Loucy (cell line): Measurements from ENCODE around the gene DKKL1.

ENCODE experiments used
- H2AFZ ChIP-seq: fragments of 200-600 bp; sonication (generic); 2 replicates; pipeline ENCODE4 v1.6.0; 2016; ENCODE audit warnings: antibody characterized with exemption, mild to moderate bottlenecking, low read length, moderate library complexity
- H3F3A ChIP-seq: fragments of 200-600 bp; 2 replicates; pipeline ENCODE4 v1.6.0; 2016; ENCODE audit warnings: antibody characterized with exemption, low read depth, mild to moderate bottlenecking
- H3K27me3 ChIP-seq: fragments of 200-600 bp; sonication (generic); 2 replicates; pipeline ENCODE4 v1.6.1; 2014; ENCODE audit warnings: low read length, mild to moderate bottlenecking; ENCODE audit not compliant: insufficient read depth, poor library complexity, severe bottlenecking
- H3K36me3 ChIP-seq: fragments of 200-600 bp; sonication (generic); 2 replicates; pipeline ENCODE4 v1.6.1; 2016; ENCODE audit warnings: low read length; ENCODE audit not compliant: insufficient read depth
- H3K4me1 ChIP-seq: fragments of 200-600 bp; sonication (generic); 2 replicates; pipeline ENCODE4 v1.5.1; 2014; ENCODE audit warnings: low read length, mild to moderate bottlenecking; ENCODE audit not compliant: insufficient read depth, poor library complexity, severe bottlenecking
- H3K4me2 ChIP-seq: fragments of 200-600 bp; sonication (generic); 2 replicates; pipeline ENCODE4 v1.6.0; 2014; ENCODE audit warnings: antibody characterized with exemption, low read length, low read depth, mild to moderate bottlenecking; ENCODE audit not compliant: poor library complexity, severe bottlenecking
- H3K4me3 ChIP-seq: fragments of 200-600 bp; sonication (generic); 2 replicates; pipeline ENCODE4 v1.5.1; 2014; ENCODE audit warnings: low read length, mild to moderate bottlenecking, mixed read lengths; ENCODE audit not compliant: poor library complexity, severe bottlenecking
- H3K79me2 ChIP-seq: fragments of 200-600 bp; sonication (generic); 2 replicates; pipeline ENCODE4 v1.6.1; 2014; ENCODE audit warnings: low read length; ENCODE audit not compliant: insufficient read depth
- H3K9ac ChIP-seq: fragments of 200-600 bp; sonication (generic); 2 replicates; pipeline ENCODE4 v1.6.0; 2014; ENCODE audit warnings: mild to moderate bottlenecking, low read depth, low read length, moderate library complexity; ENCODE audit not compliant: poor library complexity, severe bottlenecking
- H3K9me2 ChIP-seq: fragments of 200-600 bp; sonication (generic); replicated peaks from 2 replicates; pipeline ENCODE4 v1.6.1; 2016; ENCODE audit warnings: low read depth, low read length, mixed read lengths
- H3K9me3 ChIP-seq: fragments of 200-600 bp; sonication (generic); 2 replicates; pipeline ENCODE4 v1.6.1; 2014; ENCODE audit warnings: mild to moderate bottlenecking, antibody characterized with exemption, low read length, low read depth; ENCODE audit not compliant: insufficient read depth
- H4K20me1 ChIP-seq: fragments of 200-600 bp; sonication (generic); 2 replicates; pipeline ENCODE4 v1.6.0; 2014; ENCODE audit warnings: antibody characterized with exemption, low read length, mild to moderate bottlenecking; ENCODE audit not compliant: insufficient read depth, poor library complexity, severe bottlenecking
- EZH2phosphoT487 ChIP-seq: fragments of 200-600 bp; IDR thresholded peaks from 2 replicates; pipeline ENCODE4 v1.6.1; 2018; ENCODE audit warnings: antibody characterized with exemption, mild to moderate bottlenecking, moderate library complexity, borderline replicate concordance
- TF ChIP-seq, protein P1 (sequence below): fragments of 200-600 bp; sonication (generic); conservative IDR thresholded peaks from 2 replicates; pipeline ENCODE4 v1.5.1; 2014; ENCODE audit warnings: mild to moderate bottlenecking, antibody characterized with exemption, low read length

The DKKL1 gene

DNA sequence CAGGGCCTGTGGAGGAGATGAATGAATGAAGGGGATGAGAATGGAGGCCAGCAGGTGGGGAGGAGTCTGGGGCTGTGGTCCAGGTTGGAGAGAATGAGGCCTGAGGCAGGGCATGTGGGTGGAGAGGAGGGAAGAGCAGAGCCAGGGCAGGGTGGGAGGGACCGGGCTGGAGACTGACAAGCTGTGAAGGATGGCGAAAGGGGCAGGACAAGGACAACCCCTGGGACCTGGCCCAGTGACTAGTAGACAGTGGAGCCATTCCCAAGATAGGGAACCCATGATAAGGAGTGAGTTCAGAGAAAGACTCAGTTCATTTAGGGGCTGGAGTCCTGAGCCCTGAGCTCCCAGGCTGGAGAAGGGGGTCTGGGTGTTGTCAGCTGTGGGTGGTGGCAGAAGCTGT, 56.5 kb downstream of the DKKL1 start:
- Histone ChIP-seq H3K36me3 (no peaks in the 10 kb centered on the region), H3K9me2 (no peaks in the 10 kb centered on the region), H2AFZ (no peak overlapping the region), H3K9me3 (no peaks in the 10 kb centered on the region), H3K4me2 (no peak overlapping the region), H3K4me1 (peaks cover 57% of the 10 kb centered on the region), H4K20me1 (no peaks in the 10 kb centered on the region), H3K4me3 (no peak overlapping the region), H3K9ac (no peak overlapping the region), H3F3A (no peaks in the 10 kb centered on the region), H3K27me3 (no peaks in the 10 kb centered on the region), H3K79me2 (no peaks in the 10 kb centered on the region)
- no peak for TF ChIP-seq EZH2phosphoT487

DNA sequence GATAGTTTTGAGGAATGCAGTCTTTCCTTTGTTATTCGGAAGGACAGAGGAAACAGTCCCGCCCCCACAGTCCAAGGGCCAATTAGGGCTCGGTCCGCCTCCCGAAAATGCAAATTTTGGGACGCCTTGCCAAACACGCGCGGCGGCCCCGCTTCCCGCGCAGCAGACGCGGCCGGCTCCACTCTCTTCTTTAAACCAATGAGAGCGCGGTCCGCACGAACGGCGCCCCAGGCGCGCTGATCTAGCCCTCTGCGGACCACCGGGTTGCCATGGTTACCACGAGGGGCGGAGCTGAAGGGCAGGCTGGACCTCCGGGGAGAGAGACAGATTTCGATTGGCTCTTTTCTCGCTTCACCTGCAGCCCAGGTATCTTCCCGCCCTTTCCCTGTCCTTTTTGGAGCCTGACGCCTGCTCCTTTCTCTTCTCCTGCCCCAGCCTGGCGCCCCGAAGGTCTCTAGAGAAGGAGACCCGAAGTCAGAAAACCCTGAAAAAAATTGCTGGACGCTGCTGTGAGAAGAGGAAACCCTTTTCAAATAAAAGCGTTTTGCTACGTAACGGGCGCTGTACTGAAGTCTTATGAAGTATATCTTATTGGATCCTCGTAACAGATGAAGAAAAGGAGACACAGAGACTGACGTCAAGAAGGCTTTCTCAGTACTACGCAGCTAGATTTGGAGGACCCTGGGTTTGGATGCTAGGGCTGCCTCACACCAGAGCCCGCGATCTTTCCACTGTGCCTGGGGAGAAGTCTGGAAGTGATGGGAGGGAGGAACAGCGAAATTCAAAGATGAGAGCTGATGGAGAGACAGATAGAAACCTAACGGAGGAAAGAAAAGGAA, 57.6 kb downstream of the DKKL1 start:
- Histone ChIP-seq H3K79me2 (no peaks in the 10 kb centered on the region), H3K4me2 (no peak overlapping the region), H3K4me3 (no peak overlapping the region), H4K20me1 (no peaks in the 10 kb centered on the region), H3K27me3 (no peaks in the 10 kb centered on the region), H2AFZ (no peak overlapping the region), H3K4me1 (peaks cover 53% of the 10 kb centered on the region), H3K9me2 (no peaks in the 10 kb centered on the region), H3K9me3 (no peaks in the 10 kb centered on the region), H3K36me3 (no peaks in the 10 kb centered on the region), H3F3A (no peaks in the 10 kb centered on the region), H3K9ac (no peak overlapping the region)
- no peak for TF ChIP-seq EZH2phosphoT487
- TF ChIP-seq, protein P1, sequence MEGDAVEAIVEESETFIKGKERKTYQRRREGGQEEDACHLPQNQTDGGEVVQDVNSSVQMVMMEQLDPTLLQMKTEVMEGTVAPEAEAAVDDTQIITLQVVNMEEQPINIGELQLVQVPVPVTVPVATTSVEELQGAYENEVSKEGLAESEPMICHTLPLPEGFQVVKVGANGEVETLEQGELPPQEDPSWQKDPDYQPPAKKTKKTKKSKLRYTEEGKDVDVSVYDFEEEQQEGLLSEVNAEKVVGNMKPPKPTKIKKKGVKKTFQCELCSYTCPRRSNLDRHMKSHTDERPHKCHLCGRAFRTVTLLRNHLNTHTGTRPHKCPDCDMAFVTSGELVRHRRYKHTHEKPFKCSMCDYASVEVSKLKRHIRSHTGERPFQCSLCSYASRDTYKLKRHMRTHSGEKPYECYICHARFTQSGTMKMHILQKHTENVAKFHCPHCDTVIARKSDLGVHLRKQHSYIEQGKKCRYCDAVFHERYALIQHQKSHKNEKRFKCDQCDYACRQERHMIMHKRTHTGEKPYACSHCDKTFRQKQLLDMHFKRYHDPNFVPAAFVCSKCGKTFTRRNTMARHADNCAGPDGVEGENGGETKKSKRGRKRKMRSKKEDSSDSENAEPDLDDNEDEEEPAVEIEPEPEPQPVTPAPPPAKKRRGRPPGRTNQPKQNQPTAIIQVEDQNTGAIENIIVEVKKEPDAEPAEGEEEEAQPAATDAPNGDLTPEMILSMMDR = no peak

DNA sequence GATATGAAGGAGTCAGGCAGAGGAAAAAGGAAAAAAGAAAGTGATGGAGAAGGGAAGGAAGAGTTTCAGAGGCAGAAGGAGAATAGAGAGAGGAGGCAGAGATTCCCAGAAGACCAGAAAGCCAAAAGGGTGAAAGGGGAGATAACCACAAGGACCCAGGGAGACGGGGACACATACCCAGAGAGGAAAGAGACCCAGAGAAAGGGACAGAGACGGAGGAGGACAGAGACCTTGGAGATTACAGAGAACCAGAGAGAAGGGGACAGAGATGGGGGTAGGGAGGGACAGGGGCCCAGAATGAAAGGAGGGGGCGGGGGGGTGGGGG, 58.2 kb downstream of the DKKL1 start:
- no peaks in the 10 kb centered on the region for H3K27me3 ChIP-seq
- no peak overlapping the region for H3K4me3 ChIP-seq

More for the DNA sequence above, 58.2 kb downstream of the DKKL1 start:
- H3F3A ChIP-seq = no peaks in the 10 kb centered on the region
- H3K4me2 ChIP-seq = no peak overlapping the region
- H3K9me2 ChIP-seq = no peaks in the 10 kb centered on the region
- H4K20me1 ChIP-seq = no peaks in the 10 kb centered on the region
- peaks cover 49% of the 10 kb centered on the region for H3K4me1 ChIP-seq
- no peak overlapping the region for H2AFZ ChIP-seq
- H3K9ac ChIP-seq = no peak overlapping the region
- no peaks in the 10 kb centered on the region for H3K36me3 ChIP-seq
- H3K9me3 ChIP-seq = no peaks in the 10 kb centered on the region
- H3K79me2 ChIP-seq = no peaks in the 10 kb centered on the region
- TF ChIP-seq, protein P1 = no peak
- no peak for TF ChIP-seq EZH2phosphoT487
